ENCODE measurements around the gene SIPA1L3. TPM values are rescaled to one million over a fixed set of nuclear protein-coding genes. Genes with fewer than 3 reads are reported as not detected.

SIPA1L3 gene
- total RNA-seq, 6 donors from 2014 or later = 57.3 to 91.6 (median 69.4) TPM

GRCh38 chr19:38122402-38123093 lies 215.5 kb downstream of the SIPA1L3 start:
- Histone ChIP-seq H3K36me3 (peaks cover 10 to 31% (median 20%) of the 10 kb centered on the region in 4 donors), H3K4me3 (no peak overlapping the region), H3K27me3 (no peaks in the 10 kb centered on the region), H3K4me1 (no peaks in the 10 kb centered on the region), H3K27ac (no peak overlapping the region), H3K9me3 (no peaks in the 10 kb centered on the region)
- ATAC-seq (ENCODE audit: low FRiP score in 2 of 2) (peak in 1 of 2 donors; percentile 53), DNase-seq (no peak)
- no peak for TF ChIP-seq EP300 (IDR thresholded peaks at IDR 0.05)
- TF ChIP-seq POLR2AphosphoS5 (IDR thresholded peaks at IDR 0.05) = no peak
- TF ChIP-seq, protein P1, sequence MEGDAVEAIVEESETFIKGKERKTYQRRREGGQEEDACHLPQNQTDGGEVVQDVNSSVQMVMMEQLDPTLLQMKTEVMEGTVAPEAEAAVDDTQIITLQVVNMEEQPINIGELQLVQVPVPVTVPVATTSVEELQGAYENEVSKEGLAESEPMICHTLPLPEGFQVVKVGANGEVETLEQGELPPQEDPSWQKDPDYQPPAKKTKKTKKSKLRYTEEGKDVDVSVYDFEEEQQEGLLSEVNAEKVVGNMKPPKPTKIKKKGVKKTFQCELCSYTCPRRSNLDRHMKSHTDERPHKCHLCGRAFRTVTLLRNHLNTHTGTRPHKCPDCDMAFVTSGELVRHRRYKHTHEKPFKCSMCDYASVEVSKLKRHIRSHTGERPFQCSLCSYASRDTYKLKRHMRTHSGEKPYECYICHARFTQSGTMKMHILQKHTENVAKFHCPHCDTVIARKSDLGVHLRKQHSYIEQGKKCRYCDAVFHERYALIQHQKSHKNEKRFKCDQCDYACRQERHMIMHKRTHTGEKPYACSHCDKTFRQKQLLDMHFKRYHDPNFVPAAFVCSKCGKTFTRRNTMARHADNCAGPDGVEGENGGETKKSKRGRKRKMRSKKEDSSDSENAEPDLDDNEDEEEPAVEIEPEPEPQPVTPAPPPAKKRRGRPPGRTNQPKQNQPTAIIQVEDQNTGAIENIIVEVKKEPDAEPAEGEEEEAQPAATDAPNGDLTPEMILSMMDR (IDR thresholded peaks at IDR 0.05) = no peak
- TF ChIP-seq POLR2A (IDR thresholded peaks at IDR 0.05) = no peak
- 90 to 98% methylated on average over 22 to 24 of the region's 24 CpGs for WGBS, 2 donors

- TF ChIP-seq EP300 (IDR thresholded peaks at IDR 0.05) (no peak), POLR2AphosphoS5 (IDR thresholded peaks at IDR 0.05) (no peak), POLR2A (IDR thresholded peaks at IDR 0.05) (no peak)
- TF ChIP-seq, protein P1 (IDR thresholded peaks at IDR 0.05) = no peak
- peaks cover 5 to 20% (median 11%) of the 10 kb centered on the region in 4 donors for H3K36me3 ChIP-seq
- H3K4me1 ChIP-seq = no peaks in the 10 kb centered on the region
- ATAC-seq (ENCODE audit: low FRiP score in 2 of 2) (no peak), DNase-seq (no peak)
- no peak overlapping the region for H3K27ac ChIP-seq
- WGBS, 2 donors = 96% methylated on average over 7 to 9 of the region's 9 CpGs
- H3K27me3 ChIP-seq = no peaks in the 10 kb centered on the region
- H3K4me3 ChIP-seq = no peak overlapping the region
- no peaks in the 10 kb centered on the region for H3K9me3 ChIP-seq
Measured at GRCh38 chr19:38125238-38125637, 218.2 kb downstream of the SIPA1L3 start.

DNA sequence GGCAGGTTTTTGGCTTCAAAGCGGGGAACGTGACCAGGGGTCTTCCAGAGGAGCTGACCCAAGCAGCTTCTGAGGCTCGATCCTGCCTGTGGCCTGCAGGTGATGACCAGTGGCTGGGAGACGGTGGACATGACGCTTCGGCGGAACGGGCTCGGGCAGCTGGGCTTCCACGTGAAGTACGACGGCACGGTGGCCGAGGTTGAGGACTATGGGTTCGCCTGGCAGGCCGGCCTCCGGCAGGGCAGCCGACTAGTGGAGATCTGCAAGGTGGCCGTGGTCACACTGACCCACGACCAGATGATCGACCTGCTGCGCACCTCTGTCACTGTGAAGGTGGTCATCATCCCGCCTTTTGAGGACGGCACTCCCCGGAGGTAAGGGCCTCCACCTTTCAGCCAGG lies 223.4 kb downstream of the SIPA1L3 start:
- TF ChIP-seq EP300 (IDR thresholded peaks at IDR 0.05) = no peak
- TF ChIP-seq POLR2A (IDR thresholded peaks at IDR 0.05) = no peak
- no peak for TF ChIP-seq POLR2AphosphoS5 (IDR thresholded peaks at IDR 0.05)
- TF ChIP-seq, protein P1 (IDR thresholded peaks at IDR 0.05) = no peak
- Histone ChIP-seq H3K36me3 (peaks cover 0 to 18% (median 6%) of the 10 kb centered on the region in 4 donors), H3K27me3 (no peaks in the 10 kb centered on the region), H3K9me3 (no peaks in the 10 kb centered on the region), H3K4me1 (no peaks in the 10 kb centered on the region), H3K4me3 (no peak overlapping the region), H3K27ac (no peak overlapping the region)
- 95 to 98% methylated on average over 10 to 21 of the region's 25 CpGs for WGBS, 2 donors
- ATAC-seq (ENCODE audit: low FRiP score in 2 of 2) = no peak
- peak in 1 of 2 donors; percentile 77 for DNase-seq

- DNase-seq (no peak), ATAC-seq (ENCODE audit: low FRiP score in 2 of 2) (no peak)
- no peak overlapping the region for H3K27ac ChIP-seq
- no peaks in the 10 kb centered on the region for H3K4me1 ChIP-seq
- no peaks in the 10 kb centered on the region for H3K9me3 ChIP-seq
- no peak overlapping the region for H3K4me3 ChIP-seq
- no peaks in the 10 kb centered on the region for H3K27me3 ChIP-seq
- TF ChIP-seq, protein P1 (IDR thresholded peaks at IDR 0.05) = no peak
- TF ChIP-seq EP300 (IDR thresholded peaks at IDR 0.05) = no peak
- TF ChIP-seq POLR2A (IDR thresholded peaks at IDR 0.05) = no peak
- no peak for TF ChIP-seq POLR2AphosphoS5 (IDR thresholded peaks at IDR 0.05)
- WGBS, 2 donors = 97 to 100% methylated on average over 3 to 6 of the region's 6 CpGs
- H3K36me3 ChIP-seq = peaks cover 0 to 21% (median 6%) of the 10 kb centered on the region in 4 donors
Measured at GRCh38 chr19:38132781-38133180, 225.8 kb downstream of the SIPA1L3 start.

- ATAC-seq (ENCODE audit: low FRiP score in 2 of 2) = no peak
- no peaks in the 10 kb centered on the region for H3K27me3 ChIP-seq
- H3K4me3 ChIP-seq = no peak overlapping the region
- 97 to 98% methylated on average over 3 of the region's 3 CpGs for WGBS, 2 donors
- no peaks in the 10 kb centered on the region for H3K4me1 ChIP-seq
- no peak for DNase-seq
- H3K27ac ChIP-seq = no peak overlapping the region
- peaks cover 0 to 23% (median 6%) of the 10 kb centered on the region in 4 donors for H3K36me3 ChIP-seq
- no peaks in the 10 kb centered on the region for H3K9me3 ChIP-seq
- TF ChIP-seq, protein P1 (IDR thresholded peaks at IDR 0.05) = no peak
- TF ChIP-seq POLR2A (IDR thresholded peaks at IDR 0.05) (no peak), POLR2AphosphoS5 (IDR thresholded peaks at IDR 0.05) (no peak), EP300 (IDR thresholded peaks at IDR 0.05) (no peak)
Measured at GRCh38 chr19:38133319-38133718, 226.3 kb downstream of the SIPA1L3 start.

Data from upper lobe of left lung (tissue), 6 donors.